ENCODE data around the gene OBSCN.

Gene OBSCN

DNA sequence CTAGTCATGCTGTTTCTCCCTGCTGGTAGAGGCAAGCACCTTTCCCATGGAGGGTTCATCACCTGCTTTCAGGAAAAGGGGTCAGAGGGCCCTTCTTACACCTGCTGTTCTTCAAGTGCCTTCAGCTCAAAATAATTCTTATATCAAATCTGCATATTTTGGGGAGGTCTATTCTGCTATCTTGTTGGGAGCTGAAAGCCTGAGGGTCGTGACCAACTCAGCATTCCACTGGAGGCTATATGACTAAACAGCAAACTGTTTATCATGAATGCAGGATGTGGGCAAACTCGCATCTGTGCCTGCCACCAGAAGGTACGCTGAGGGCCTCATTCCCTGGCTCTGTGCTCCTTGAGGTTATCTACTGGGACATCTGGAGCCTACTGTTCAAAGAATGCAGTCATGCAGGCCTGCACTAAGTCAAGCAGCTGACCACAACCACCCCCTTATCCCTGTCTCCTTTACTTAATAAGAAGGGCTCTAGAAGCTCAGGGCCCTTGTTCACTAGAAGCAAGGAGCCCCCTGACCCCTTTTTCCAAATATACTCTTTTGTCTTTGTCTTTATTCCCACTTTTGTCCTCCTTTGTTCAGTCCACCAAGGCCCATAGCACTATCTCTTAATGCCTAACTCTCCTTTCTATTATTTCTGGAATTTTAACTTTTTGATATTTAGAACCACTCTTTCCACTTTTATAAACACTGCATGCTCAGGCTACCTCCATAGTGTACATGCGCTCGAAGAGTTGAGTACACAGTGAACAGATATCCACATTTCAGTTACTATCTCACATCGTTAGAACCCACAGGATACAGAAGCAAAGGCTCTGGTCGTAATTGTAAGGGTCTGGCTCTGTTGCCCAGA, 213.4 kb downstream of the OBSCN start:
- TF ChIP-seq CTCF (IDR thresholded peaks at IDR 0.05; ENCODE audit: low read depth, low read length), result no peak
- Histone ChIP-seq H3K4me3 (ENCODE audit: low read depth, low read length) (no peak overlapping the region), H3K4me1 (no peaks in the 10 kb centered on the region), H3K27me3 (no peaks in the 10 kb centered on the region), H3K36me3 (no peaks in the 10 kb centered on the region), H3K9me3 (no peaks in the 10 kb centered on the region)
- no peak for DNase-seq

DNA sequence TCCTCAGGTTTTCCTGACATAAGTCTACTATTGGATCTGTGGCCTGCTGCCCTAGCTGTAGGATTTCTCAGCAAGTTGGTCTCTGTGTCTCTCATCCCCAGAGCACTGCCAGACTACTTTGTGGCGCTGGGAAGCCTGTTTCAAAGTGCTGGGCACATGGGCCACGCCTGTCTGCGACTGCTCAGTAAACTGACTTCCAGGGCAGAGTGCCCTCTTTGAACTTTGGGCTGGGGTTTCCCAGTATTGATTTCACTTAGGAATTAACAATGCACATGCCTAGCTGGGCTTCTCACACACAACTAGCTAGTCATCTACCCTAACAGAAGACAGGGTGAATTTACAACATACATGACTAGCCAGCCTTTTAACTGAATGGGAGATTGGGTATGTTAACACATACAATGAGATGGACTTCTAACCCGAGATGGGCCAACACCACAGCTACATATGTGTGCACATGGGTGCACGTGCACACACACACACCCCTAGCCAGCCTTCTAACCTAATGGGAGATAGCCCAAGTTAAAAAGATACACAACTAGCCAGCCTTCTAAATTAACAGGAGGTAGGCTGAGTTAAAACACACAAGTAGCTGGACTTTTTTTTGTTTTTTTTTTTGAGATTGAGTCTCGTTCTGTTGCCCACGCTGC, 215.7 kb downstream of the OBSCN start:
- no peak overlapping the region for H3K4me3 ChIP-seq (ENCODE audit: low read depth, low read length)
- TF ChIP-seq CTCF (IDR thresholded peaks at IDR 0.05; ENCODE audit: low read depth, low read length), result no peak
- no peaks in the 10 kb centered on the region for H3K27me3 ChIP-seq
- no peak for DNase-seq
- no peaks in the 10 kb centered on the region for H3K4me1 ChIP-seq
- no peaks in the 10 kb centered on the region for H3K36me3 ChIP-seq
- no peaks in the 10 kb centered on the region for H3K9me3 ChIP-seq

GRCh38 chr1:228424685-228425660, 217.1 kb downstream of the OBSCN start:
- no peak for TF ChIP-seq CTCF (IDR thresholded peaks at IDR 0.05; ENCODE audit: low read depth, low read length)
- Histone ChIP-seq H3K9me3 (no peaks in the 10 kb centered on the region), H3K4me1 (no peaks in the 10 kb centered on the region), H3K36me3 (no peaks in the 10 kb centered on the region), H3K4me3 (ENCODE audit: low read depth, low read length) (no peak overlapping the region), H3K27me3 (no peaks in the 10 kb centered on the region)
- DNase-seq, result no peak

DNA sequence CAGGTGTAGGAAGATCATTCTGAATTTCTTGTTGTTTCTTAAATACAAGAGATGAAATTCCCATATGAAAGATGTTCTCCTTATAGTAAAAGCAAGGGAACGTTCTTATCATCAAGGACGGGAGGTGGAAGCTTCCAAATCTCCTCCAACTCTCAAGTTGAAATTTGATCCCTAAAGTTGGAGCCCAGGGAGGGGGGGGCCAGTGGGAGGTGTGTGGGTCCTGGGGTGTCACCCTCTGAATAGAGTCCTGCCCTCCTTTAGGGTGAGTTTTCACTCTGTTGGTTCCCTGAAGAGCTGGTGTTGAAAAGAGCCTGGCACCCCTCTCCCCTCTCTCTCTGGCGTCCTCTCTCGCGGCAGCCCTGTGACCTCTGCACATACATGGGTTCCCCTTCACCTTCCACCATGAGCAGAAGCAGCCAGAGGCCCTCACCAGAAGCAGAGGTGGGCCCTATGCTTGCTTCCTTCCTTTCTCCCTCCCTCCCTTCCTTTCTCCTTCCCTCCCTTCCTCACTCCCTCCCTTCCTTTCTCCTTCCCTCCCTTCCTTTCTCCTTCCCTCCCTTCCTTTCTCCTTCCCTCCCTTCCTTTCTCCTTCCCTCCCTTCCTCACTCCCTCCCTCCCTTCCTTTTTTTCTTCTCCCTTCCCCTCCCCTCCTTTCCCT, 218.8 kb downstream of the OBSCN start:
- no peaks in the 10 kb centered on the region for H3K36me3 ChIP-seq
- H3K9me3 ChIP-seq, result no peaks in the 10 kb centered on the region
- no peak for DNase-seq
- no peaks in the 10 kb centered on the region for H3K27me3 ChIP-seq
- TF ChIP-seq CTCF (IDR thresholded peaks at IDR 0.05; ENCODE audit: low read depth, low read length), result no peak
- no peaks in the 10 kb centered on the region for H3K4me1 ChIP-seq
- no peak overlapping the region for H3K4me3 ChIP-seq (ENCODE audit: low read depth, low read length)

GRCh38 chr1:228428412-228428811, 220.6 kb downstream of the OBSCN start:
- no peak for TF ChIP-seq CTCF (IDR thresholded peaks at IDR 0.05; ENCODE audit: low read depth, low read length)
- no peaks in the 10 kb centered on the region for H3K4me1 ChIP-seq
- no peaks in the 10 kb centered on the region for H3K36me3 ChIP-seq
- H3K27me3 ChIP-seq, result no peaks in the 10 kb centered on the region
- DNase-seq, result no peak
- no peak overlapping the region for H3K4me3 ChIP-seq (ENCODE audit: low read depth, low read length)
- H3K9me3 ChIP-seq, result no peaks in the 10 kb centered on the region
